GM21717 (cell line): ENCODE data around the gene RPL27A.

Experiments used
- ATAC-seq: cut with Tn5 transposase; IDR thresholded peaks from one replicate; pipeline ENCODE4 v1.9.1; 2021; ENCODE audit warnings: mild to moderate bottlenecking, moderate library complexity; ENCODE audit not compliant: unreplicated experiment

Gene RPL27A

DNA sequence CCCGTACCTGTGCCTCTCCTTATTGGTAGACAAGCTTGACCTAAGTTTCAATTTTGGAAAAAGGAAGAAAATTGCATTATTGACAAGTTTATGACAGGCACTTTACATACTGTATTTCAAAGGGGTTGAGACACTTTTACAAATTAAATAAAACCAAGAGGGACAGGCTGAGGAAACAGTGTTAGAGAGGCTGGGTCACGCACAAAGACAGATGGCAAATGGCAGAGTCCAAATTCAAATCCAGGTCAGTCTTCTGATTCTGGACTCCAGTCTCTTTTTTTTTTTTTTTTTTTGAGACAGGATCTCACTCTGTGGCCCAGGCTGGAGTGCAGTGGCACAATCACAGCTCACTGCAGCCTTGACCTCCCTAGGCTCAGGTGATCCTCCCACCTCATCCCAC lies 10.2 kb upstream of the RPL27A start:
- ATAC-seq = no peak

DNA sequence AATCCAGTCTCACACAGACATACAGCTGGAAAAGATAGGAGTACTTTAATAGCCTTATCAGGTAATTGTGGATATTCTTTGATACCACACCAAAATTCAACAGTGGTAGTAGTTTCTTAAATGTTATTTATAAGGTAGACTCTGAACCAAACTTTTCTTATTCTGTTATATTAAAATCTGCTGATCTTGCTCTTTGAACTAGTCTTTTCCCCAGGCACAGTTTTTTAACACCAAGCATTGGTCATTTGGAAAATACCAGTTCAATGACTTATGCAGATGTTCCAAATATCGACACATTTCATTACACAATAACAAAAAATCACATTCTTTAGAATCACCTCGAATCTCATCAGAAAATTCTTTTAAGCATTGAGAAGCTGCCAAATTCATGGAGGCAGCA lies 7.7 kb upstream of the RPL27A start:
- ATAC-seq = no peak

DNA sequence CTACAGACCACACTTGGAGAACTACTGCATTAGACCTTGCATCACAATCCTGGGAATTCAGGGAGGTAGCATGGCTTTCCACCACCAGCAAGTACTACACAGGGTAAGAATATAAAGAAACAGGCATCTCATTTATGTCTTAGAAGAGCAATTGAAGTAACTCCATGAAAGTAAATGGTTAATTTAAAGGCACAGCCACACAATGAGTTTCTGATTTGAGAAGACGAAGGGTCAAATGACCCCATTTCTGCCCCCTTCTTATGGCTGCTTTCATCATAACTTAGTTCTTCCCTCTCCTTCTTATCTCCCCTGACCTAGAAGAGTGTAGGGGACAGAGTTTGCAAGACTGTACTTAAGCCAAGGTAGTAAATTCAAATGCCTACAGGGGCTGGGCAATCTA lies 6.1 kb upstream of the RPL27A start:
- no peak for ATAC-seq

DNA sequence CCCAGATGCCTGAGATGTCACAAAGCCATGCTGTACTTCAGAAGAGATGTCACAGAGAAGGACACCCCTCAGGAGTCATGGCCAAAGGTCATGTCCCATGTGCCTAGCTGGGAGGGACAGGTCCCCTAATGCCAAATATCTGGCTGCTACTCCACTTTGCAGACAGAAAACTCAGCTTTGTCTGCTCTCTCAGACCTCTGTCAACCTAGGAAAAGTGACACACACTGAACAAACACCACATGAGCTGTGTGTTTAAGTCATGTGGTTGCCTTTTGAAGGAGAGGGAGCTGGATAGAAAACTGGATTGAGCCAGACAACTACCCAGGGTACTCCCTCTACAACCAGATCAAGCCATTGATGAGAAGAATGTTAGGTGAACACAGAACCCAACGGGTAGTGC lies 3.6 kb upstream of the RPL27A start:
- ATAC-seq = no peak

DNA sequence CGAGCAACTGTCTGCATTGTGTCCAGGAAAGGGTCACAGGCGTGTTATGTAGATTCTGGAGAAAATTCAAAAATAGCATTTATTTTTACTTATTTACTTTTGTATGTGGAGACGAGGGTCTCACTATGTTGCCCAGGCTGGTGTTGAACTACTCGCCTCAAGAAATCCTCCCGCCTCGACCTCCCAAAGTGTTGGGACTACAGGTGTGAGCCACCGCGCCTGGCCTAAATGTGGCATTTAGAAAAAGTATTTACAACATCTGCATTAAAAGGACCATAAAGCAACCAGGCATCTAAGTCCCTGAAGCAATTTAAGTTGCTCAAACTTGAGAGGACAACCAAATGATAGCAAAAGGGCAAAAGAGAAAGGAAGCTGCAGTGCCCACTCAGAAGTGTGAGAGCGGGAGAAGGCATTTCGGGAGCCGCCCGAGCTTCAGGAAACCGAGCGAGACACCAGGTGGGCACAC lies 722 bp upstream of the RPL27A start:
- peak; percentile 23 for ATAC-seq

DNA sequence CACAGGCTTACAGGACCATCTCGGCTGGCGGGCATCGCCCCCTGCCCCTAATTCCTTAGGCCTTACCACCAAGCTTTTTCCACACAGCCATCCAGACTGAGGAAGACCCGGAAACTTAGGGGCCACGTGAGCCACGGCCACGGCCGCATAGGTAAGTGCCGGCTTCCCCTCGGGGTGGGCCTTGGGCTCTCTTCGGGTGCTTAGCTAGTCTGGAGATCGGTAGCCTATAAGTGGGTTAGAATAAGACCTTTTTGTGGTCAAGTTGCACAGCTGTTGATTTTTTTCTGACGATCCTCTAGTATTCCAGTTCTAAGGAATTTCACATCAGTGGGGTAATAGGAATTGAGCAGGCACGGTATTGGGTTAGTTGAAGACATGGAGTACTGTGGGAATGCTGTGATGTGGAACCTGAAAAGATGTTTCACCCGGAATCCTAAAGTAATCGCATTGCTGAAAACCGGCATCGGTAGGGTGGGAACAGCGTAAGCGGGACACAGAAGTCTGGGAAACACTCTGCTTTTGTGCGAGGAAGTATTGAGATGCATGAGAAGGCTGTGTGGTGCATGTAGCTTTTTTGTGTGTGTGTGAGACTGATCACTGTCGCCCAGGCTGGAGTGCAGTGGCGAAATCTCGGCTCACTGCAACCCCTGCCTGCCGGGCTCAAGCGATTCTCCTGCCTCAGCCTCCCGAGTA lies 669 bp downstream of the RPL27A start:
- ATAC-seq = no peak

DNA sequence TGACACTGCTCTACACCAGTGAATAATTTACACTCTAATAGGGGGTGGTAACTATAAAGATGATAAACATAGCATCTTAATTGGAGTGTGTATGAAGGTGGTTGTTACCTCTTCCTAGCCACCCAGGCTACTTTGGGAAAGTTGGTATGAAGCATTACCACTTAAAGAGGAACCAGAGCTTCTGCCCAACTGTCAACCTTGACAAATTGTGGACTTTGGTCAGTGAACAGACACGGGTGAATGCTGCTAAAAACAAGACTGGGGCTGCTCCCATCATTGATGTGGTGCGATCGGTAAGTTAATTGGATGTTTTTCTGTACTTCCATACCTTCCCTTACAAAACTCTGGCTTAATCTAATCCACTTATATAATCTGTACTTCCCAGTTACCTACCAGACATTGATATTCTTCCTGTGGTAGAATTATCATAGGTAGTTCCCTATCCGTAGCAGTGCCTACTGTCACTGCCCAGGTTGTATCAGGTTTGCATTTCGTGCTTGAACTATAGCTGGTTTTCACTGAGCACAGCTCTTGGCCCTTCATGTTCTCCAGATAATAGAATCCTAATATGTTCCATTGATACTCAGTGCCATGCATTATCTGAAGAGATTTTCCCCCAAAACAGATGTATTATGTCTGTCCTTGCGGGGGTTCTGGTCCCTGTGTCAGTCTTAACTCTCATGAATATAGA lies 2.2 kb downstream of the RPL27A start:
- no peak for ATAC-seq

DNA sequence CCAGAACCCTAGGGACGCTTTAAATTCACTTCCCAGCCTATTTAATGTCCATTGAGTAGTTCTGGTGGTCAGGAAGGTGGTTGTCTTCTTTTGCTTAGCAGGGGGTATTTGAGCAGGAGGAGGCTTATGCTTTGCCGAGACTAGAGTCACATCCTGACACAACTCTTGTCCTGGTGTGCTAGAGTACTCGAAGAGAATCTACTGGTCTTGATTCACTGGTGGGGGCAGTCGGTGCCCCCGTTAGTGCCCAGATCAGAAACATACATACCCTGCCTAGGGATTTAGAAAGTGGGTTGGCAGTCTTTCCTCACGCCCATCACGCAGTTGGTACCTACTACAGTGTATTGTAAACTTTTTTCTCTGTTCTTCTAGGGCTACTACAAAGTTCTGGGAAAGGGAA lies 2.7 kb downstream of the RPL27A start:
- ATAC-seq = no peak

DNA sequence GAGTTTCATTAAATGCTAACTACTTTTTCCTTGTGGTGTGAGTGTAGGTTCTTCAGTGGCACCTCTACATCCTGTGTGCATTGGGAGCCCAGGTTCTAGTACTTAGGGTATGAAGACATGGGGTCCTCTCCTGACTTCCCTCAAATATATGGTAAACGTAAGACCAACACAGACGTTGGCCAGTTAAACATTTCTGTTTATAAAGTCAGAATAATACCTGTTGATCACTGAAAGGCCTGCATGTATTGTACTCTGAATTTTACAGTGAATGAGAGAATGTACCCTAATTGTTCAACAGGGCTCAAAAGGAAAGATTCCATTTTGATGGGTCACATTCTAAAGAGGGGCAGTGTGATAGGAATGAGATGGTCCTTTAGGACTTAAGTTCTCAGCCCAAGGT lies 3.2 kb downstream of the RPL27A start:
- no peak for ATAC-seq

DNA sequence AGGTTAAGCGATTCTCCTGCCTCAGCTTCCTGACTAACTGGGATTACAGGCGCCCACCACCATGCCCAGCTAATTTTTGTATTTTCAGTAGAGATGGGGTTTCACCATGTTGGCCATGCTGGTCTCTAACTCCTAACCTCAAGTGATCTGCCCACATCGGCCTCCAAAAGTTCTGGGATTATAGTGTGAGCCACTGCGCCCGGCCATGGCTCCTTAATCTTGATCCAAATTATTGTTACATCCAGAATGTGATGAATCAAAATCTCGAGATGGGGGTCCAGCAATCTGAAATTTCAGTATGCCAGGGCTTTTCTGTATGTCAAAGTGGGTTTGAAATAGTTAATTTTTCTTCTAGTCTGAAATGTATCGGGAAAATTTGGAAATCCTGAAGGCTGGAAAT lies 3.7 kb downstream of the RPL27A start:
- no peak for ATAC-seq

DNA sequence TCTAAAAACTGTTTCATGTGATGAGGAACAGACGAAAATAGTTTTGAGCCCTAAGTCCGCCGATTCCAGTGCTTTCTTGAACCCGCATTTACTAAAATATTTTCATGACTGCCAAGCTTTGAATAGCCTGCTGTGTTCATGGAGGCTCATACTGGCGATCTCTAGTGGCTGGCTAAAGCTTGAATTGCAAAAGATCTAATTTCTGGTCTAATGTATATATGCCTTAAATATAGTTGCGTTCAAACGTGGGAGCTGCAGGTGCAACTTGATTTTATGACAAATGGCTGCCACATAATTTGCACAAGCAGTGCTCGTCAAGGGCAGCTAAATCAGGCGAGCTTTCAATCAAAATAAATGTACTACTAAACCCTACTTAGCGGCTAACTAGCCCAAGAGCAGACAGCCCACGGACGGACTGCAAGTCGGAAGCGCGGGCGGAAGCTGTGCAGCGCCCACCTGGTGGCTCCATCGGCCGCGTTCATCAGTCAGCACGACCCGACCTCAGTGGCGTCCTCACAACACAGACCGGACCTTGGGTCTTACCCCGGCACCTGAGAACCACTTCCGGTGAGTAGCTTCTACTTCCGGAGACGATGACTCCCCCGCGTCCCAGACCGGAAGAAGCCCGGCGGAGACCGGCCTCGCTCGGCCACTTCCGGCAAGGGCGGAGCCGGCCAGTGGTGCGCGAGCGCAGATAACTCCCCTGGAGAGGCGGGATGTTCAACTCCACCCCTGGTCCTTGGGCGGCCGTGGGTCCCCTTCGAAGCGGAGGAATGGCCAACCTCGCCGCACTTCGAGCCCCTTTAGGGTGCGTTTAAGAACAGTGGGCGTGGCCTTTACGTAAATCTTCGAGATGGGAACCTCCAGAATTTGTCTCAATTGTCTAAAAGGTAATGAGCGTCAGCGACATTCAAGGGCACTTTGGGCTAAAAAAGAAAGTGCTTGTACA lies 6.1 kb downstream of the RPL27A start:
- peak; percentile 90 for ATAC-seq

DNA sequence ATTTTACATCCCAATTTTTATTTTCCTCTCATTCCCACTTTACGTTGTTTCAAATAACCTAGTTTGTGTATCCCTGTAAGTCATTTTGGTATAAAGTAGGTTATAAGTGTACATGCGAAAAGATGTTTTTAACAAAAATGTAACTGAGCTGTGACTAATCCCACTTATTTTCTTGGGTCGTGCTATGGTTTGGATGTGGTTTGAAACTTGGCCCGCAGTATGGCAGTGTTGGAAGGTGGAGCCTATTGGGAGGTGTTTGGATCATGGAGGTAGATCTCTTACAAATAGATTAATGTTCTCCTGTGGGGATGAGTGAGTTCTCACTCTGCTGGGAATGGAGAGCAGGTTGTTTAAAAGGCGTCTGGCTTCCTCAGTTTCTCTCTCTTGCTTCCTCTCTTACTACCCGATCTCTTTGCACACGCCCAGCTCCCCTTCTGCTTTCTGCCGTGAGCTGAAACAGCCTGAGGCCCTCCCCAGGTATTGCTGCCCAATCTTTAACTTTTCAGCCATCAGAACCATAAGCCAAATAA lies 7.2 kb downstream of the RPL27A start:
- ATAC-seq = no peak

DNA sequence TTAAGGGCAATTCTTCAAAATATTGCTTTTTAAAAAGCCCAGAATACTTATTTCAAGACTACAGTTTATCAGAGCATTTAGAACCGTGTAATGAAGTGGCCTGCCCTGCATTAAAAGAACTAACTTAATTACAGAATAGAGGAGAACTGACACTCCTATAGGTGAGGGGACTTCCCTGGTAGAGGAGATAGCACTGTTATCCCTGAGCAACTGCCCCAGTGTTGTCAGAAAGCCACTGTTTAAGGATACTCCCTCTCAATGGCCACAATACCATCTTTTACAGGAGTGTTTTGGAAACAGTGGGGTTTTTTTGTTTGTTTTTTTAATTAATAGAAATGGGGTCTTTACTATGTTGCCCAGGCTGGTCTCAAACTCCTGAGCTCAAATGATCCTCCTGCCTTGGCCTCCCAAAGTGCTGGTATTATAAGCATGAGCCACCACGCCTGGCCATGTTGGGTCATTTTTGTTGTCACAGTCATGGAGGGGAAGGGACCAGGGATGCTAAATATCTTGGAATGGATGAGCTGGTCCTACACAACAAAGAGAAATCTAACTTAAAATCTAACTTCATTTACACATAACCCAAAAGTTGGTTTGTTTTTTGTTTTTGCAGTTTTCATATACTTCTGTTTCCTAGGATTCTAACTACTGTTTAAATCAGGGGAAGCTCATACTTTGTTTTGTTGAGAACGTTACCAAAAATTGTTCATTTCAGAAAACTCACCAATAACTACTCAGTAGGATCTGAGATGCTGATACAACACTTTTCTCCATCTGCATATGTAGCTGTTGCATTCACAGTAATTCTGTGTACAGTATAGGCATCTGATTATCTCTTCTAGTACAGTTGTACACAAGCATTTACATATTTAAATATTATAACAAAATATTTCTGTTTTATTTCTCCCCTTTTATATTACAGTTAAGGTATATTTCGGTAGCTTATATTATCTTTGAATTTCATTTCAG lies 8.1 kb downstream of the RPL27A start:
- ATAC-seq = no peak

DNA sequence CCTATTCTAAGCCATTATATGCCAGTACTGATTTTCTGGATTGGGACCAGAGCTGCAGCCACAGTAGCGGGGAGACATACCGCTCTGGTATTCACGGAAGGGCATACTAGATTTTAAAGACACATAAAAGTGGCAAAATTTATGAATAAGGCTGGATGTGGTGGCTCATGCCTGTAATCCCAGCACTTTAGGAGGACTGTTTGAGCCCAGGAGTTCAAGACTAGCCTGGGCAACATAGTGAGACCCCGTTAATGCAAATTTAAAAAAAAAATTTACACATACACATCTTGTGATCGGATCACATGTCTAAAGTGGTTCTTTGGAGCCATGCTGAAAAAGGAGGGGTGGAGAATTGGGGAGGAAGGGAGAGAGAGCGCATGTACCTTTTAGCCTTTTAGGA lies 9.0 kb downstream of the RPL27A start:
- no peak for ATAC-seq

DNA sequence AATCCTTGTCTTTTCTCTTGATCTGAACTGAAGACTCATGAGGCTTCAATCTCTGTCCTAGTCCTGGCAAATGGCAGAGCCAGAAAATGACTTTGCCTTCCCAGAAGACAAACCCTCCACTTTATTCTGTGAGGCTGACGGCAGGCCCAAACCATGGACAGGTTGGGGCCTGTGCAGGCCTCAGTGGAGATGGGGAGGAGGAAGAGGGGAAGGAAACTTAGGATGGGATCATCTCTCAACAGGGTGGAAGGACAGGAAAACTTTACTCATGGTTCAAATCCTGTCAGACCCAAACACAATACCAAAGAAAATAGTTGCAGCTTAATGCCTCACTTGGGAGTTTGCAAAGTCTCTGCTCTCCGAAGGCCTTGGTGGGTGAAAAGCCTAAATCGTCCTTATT lies 9.8 kb downstream of the RPL27A start:
- no peak for ATAC-seq

DNA sequence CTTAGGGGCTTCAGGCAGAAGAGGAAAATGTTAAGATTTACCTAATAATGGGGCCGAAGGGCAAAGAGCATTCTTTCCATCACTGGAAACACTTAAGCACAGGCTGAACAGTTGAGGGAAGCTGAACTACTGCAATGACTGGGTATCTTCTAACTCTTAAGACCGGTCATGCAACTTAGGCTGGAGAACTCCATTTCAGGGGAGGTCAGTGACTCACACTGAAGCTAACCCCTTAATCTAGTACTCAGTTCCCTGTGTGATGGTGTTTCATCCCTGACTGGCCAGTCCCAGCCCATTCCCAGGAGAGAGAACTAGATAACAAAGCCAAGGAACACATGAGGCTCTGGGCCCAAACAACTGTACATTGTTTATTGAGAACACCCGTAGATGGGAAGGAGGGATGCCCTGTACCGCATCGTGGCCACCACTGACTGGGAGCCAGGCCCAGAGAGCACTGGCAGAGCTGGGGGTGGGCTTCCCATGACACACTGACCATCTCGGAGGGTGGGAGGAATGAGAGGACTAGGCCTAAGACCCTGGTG lies 10.5 kb downstream of the RPL27A start:
- no peak for ATAC-seq

DNA sequence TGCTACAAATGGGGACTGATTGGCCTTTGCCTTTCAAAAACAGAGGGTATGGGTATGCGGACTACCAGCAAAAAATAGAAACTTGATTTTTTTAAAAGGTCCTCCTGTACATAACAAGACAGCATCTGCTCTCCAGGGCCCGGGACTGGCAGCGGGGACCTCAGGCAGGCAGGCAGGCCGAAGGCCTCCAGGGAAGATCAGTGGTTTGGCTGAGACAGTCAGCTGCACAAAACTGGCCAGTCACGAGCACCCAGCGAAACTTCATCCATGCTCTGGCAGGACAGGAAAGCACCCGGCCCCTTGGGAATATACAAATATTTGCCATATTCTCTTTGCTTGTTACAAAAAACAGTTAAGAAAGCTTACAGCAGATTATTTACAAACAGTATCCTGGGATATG lies 11.0 kb downstream of the RPL27A start:
- no peak for ATAC-seq

DNA sequence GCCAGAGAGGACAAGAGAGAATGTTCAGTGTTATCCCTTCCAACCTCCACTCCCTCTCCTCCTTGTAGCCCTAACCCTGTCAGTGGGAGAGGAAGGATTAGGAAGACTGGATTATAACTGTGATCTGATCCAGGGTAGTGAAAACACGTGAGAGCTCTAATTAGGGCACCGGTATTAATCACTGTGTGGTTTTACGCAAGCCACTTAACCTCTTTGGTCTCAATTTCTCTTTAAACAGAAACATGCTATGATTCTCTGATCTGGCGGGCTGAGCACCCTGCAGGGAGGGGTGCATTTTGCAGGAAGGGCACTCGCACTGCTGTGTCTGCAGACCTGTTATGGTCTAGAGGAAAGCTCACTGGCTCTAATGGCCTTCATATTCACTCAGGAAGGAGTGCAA lies 11.5 kb downstream of the RPL27A start:
- ATAC-seq = no peak

DNA sequence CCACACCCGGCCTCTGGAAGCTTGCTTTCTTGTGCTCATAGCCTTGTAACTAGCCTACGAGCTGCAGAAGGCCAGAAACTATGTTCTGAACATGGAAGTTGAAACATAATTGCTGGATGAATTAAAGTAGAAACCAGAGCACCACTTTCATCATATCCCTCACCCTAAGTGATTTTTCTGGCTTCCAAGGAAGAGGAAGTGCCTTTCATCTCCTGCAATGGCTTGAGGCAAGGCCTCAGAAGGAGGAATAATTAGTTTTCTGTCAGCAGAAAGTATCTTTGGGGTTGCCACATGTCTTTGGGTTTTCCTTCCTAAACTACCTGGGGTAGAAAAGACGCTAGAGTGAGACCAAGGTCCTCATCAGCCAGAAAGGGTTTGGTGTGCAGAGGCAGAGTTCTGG lies 14.5 kb downstream of the RPL27A start:
- no peak for ATAC-seq

DNA sequence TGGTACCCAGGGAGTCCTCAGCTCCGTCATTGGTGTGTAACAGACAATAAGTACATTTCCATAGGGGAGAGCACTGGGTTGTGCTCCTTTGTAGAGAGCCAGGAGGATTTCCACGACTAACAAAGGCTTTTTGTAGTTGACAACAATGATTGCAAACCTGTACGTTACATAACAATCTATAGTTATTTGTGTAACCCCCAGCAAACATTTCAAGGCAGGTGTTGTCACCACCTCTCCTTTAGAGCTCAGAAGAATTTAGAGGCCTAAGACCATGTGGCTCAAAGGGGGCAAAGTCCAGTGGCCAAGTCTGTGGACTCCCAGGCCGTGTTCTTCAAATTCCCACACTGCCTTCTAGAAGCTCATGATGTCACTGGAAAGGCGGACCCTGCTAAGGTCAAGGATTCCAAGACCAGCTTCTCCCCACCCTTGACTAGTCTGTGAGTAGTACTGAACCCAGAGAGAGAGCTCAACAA lies 15.8 kb downstream of the RPL27A start:
- no peak for ATAC-seq
